Left kidney (tissue), 2 donors: Measurements from ENCODE around the gene TMA16. TPM values are rescaled to one million over a fixed set of nuclear protein-coding genes. Genes with fewer than 3 reads are reported as not detected.

Experiments
- DNase-seq: peaks from one replicate; pipeline ENCODE4 v3.0.0-alpha.2; 2013
- polyA plus RNA-seq: library from polyadenylated mRNA; unstranded; fragments of 120-200 nt; gene quantifications from one replicate; pipeline ENCODE4 v1.2.1, GENCODE V29; 2013; ENCODE audit not compliant: insufficient read length

TMA16 gene
- polyA plus RNA-seq, 1 donor: 42.3 TPM

DNA sequence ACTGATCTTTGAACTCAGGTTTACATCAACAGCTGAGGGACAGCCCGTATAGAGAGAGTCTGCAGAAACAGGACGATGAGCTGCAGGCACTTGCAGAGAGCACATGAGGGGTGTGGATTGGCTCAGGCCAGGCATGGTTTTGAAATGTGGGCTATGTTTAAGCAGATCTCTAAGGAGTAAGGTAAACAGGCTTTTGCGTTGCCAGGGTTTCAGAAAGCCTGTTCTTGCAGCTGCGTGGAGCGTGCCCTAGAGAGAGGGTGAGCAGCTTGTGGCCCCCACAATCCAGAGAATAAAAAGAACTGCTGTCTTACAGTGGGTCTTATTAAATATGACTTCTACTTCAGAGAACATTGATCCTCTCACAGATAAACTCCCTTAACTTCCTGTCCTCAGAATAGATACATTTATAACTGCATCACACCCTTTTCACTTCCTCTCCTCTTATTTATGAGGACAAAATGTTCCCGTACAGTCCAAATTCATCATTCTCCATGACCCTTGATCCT lies 64.1 kb downstream of the TMA16 start:
- DNase-seq: no peak

- no peak for DNase-seq
These were observed 68.0 kb downstream of the TMA16 start for GRCh38 chr4:163562496-163562895.

DNA sequence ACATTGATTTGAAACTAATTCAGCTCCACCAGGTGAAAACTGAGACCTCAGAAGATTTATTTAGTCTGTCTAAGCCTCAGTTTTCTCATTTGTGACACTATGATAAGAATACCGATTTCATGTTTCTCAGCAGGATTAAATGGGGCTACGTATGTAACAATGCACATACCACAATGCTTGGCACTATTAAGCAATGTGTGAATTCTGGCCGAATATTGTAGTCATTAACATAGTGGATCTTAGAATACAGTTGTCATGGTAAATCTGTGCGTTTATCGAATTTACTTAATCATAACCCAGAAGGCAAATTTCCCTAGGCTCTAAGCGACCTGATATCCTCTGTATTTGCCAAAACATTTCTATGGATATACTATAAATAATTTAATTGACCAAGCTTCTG lies 69.1 kb downstream of the TMA16 start:
- DNase-seq: no peak

DNA sequence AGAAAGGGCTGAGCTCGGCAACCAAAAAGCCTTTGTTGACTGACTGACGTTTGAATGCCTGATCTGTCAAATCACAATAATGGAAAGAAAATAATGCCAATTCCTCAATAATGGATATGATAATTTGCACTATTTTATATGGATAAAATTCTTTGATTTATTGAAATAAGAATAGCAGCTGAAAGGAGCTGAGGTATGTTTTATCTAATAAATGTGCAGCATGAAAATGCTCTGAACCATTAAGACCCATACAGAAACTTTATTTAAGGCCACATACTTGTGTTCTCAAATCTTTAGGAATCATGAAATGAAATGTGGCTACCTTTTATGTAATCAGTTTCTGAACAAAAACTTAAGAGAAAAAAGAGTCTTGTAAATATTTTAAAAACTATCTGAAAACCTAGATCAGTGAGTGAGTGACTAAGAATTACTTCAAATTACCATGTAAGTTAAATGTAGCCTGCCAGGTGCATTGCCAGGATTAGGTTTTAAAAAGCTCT lies 69.8 kb downstream of the TMA16 start:
- no peak for DNase-seq

DNA sequence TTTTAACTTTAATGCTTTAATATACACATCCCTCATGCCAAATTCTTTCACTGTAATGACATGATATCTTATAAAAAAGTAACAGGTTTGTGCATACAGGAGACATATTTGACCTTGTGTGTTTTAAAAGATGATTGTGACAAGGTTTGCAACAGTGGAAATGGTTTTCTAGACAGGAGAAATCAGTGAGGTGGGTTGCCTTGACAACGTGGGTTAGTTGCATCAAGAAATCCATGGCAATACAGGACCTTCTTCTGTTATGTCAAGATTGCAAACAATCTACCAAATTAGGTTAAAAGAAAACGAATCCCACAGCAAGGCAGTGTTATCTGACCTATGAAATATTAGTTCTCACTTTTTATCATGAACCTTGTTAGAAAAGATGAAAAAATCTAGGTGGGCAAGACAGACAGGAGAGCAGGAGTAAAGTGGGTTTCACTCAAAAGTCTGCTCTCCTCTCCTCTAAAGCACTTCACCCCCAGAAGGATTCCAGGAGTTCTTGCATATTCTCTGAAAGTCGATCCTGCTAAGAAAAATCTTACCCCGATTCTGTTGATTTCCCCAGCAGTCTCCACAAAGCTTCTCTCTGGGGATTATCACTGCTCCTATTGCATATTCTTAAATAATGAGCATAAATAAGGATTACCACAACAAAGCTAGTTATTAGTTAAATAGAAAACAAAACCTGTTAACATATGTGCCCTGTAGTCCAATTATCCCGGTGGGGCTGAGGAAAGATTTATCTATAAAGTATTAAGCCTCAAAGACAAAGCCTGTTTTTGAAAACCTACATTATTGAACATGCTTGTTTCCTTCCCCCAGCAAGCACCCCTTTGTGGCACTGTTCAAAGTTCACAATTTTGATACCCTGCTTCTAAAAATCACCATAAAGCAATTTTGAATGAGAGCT lies 71.0 kb downstream of the TMA16 start:
- DNase-seq: no peak

- no peak for DNase-seq
These were observed 71.8 kb downstream of the TMA16 start for GRCh38 chr4:163566257-163566796.

- DNase-seq: no peak
These were observed 74.4 kb downstream of the TMA16 start for GRCh38 chr4:163568843-163569242.

Other genes with a start within 250 kb of the TMA16 start
- 28.3 TPM for gene NPY1R, start 162.1 kb upstream of the TMA16 start, polyA plus RNA-seq
- gene NPY5R, start 150.8 kb upstream of the TMA16 start, polyA plus RNA-seq: 6.5 TPM
- gene TKTL2, start 20.9 kb upstream of the TMA16 start, polyA plus RNA-seq: not detected